CD4-positive, alpha-beta T cell treated with Interferon gamma for 1 hour (primary cell): Measurements from ENCODE around the gene OGFR.
A peak's percentile ranks its signal among the peaks of the same experiment; 100 is the strongest.
"Not testable (repeated sequence)": the region's sequence is repeated elsewhere in the genome, so short reads cannot be mapped to it uniquely, and the experiment has no call there.

Experiments
- DNase-seq: peaks from one replicate; pipeline ENCODE4 v3.0.0-alpha.2; 2020

The OGFR gene

GRCh38 chr20:62841705-62842212, 37.1 kb downstream of the OGFR start:
- DNase-seq: no peak

GRCh38 chr20:62843656-62844055, 39.0 kb downstream of the OGFR start:
- no peak for DNase-seq

GRCh38 chr20:62844182-62844581, 39.5 kb downstream of the OGFR start:
- no peak for DNase-seq

GRCh38 chr20:62845416-62846160, 41.0 kb downstream of the OGFR start:
- no peak for DNase-seq

GRCh38 chr20:62846166-62846890, 41.7 kb downstream of the OGFR start:
- DNase-seq: no peak

- not testable (repeated sequence) for DNase-seq
Observed at GRCh38 chr20:62848917-62849316, 44.3 kb downstream of the OGFR start.

- no peak for DNase-seq
Observed at GRCh38 chr20:62849431-62849830, 44.8 kb downstream of the OGFR start.

GRCh38 chr20:62850333-62850974, 45.8 kb downstream of the OGFR start:
- DNase-seq: no peak

- no peak for DNase-seq
Observed at GRCh38 chr20:62852196-62852595, 47.6 kb downstream of the OGFR start.

- DNase-seq: no peak
Observed at GRCh38 chr20:62852841-62853240, 48.2 kb downstream of the OGFR start.

- not testable (repeated sequence) for DNase-seq
Observed at GRCh38 chr20:62853304-62853703, 48.7 kb downstream of the OGFR start.

GRCh38 chr20:62854121-62854520, 49.5 kb downstream of the OGFR start:
- no peak for DNase-seq

- DNase-seq: no peak
Observed at GRCh38 chr20:62855120-62855519, 50.5 kb downstream of the OGFR start.

- no peak for DNase-seq
Observed at GRCh38 chr20:62856931-62857619, 52.4 kb downstream of the OGFR start.

GRCh38 chr20:62858058-62858830, 53.6 kb downstream of the OGFR start:
- peak; percentile 40 for DNase-seq

- no peak for DNase-seq
Observed at GRCh38 chr20:62859721-62860120, 55.1 kb downstream of the OGFR start.

- no peak for DNase-seq
Observed at GRCh38 chr20:62860391-62860923, 55.8 kb downstream of the OGFR start.

GRCh38 chr20:62860924-62861691, 56.5 kb downstream of the OGFR start:
- DNase-seq: peak; percentile 48

- peak; percentile 87 for DNase-seq
Observed at GRCh38 chr20:62861726-62862336, 57.2 kb downstream of the OGFR start, which contains the start of gene TCFL5. Gene TCFL5 (minus strand): TSS chr20:62861822. CDS start chr20:62861670, 152 bp downstream.
